HG03095 (cell line): ENCODE data around the gene MYO19.
A peak's percentile ranks its signal among the peaks of the same experiment; 100 is the strongest.
"Not testable (repeated sequence)": the region's sequence is repeated elsewhere in the genome, so short reads cannot be mapped to it uniquely, and the experiment has no call there.

Source experiments
- ATAC-seq: cut with Tn5 transposase; IDR thresholded peaks from one replicate; pipeline ENCODE4 v1.9.1; 2021; ENCODE audit warnings: moderate library complexity; ENCODE audit not compliant: unreplicated experiment

The MYO19 gene

DNA sequence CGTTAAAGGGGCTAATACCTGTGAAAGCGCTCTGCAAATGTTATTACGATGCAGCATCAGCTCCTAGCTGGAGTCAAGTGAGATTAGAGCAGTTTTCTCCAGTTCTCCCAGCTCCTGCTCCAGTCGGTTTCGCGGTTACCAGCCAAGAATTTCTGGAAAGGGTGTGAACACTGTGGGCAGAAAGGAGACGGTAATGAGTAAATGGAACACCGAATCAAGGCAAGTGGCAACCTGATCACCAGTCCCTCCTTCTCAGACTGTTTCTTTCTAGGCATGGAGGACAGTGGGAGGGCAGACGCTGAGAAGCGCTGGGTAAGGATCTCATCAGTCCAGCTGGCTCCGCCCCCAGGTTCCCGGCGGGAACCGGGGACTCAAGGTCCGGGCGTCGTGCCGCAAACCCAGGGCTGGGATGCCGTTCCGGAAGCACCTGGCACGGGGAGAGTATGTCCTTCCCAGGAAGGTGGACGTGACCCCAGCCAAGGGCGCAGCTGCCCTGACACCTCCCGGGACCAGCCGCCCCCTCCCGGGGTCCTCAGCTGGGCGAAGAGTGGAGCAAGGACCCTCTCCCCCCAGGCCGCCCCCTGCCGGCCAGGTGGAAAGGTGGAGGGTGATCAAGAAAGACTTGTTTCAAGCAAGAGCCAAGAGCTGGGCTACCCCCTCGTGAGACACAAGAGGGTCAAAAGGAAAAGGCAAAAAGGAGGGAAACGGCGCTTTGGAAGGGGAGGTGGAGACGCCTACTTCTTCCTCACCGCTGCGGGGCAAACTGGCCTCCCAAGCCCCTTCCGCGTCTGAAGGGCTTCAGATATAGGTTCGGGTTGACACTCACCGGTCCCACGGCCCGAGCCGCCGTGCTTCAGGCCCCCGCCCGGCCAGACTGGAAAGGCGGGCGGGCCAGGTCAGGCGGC is 481 bp downstream of the MYO19 start:
- peak; percentile 30 for ATAC-seq

DNA sequence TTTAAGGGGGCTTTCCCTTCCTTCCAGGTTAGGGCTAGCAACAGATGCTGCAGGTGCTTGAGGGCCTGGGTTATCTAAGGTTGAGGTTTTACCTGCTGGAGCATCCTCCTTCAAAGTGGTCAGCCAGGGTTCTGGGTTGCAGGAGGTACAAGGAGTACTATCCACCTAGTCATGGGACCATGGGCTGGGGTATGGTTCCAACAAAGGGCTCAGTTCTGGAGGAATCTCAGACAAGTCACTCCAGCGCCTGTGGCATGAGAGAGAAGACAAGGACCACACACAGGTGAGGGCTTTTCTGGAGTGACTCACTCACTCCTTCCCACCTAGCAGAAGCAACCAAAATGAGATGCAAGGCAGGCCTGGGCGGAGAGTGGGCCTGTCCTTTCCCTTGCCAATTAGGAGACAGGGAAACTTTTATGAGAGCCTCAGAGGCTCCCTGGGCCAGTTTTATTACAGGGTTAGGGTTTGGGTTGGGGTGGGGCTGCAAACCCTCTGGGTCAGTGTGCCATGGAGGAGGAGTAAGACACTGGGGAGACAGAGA is 2.2 kb downstream of the MYO19 start:
- ATAC-seq = no peak

DNA sequence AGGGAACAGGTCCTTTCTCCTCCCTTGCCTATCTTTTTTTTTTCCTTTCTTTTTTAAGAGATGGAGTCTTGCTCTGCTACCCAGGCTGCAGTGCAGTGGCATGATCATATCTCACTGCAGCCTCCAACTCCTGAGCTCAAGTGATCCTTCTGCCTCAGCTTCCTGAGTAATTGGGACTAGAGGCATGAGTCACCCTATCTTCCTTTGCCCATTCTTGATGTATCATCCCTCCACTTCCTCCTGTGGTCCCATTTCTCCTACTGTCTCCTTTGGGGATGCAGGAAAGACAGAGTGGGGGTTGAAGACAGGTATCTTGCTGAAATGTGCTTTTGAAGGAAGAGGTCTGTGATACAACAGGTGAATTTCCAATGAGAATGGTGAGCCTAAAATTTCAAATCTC is 5.5 kb downstream of the MYO19 start:
- no peak for ATAC-seq

- ATAC-seq = no peak
Measured at GRCh38 chr17:36527621-36528250, 6.9 kb downstream of the MYO19 start.

DNA sequence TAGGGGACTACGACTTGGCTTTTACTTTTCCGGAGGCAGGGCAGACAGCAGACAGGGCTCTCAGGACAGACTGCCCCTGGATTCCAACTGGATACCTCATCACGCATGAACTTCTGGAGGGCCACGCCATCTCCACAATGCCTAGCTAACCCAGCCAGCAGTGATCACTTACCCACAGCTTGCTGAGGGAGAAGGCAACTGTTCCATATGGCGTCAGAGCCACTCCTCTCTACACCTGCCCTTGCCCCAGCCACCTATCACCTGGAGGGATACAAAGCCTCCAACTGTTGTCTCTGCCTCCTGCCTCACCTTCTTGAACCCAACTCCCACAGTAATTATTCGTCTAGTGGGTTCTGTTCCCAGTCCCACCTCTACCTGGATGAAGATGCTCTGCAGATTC is 8.8 kb downstream of the MYO19 start:
- ATAC-seq = no peak

DNA sequence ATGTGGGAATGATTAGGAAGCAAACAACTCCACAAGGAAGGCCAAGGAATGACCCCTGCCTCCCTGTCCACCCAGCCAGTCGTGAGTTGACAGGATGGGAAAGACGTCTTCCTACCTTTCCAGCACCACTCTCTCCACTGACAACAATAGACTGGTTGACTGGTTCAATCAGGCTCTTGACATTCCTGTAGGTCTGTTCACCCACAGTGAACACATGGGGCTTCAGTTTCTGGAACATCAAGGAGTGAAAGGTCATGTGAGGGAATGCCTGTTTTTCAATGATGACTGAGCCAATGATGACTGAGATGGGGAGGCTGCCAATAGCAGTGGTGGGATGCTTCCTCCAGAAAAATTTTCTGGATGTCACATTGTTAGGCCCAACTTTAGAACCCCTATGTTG is 9.6 kb downstream of the MYO19 start:
- no peak for ATAC-seq

GRCh38 chr17:36524428-36524876 is 10.2 kb downstream of the MYO19 start:
- no peak for ATAC-seq

- ATAC-seq = no peak
Measured at GRCh38 chr17:36523113-36523512, 11.6 kb downstream of the MYO19 start.

DNA sequence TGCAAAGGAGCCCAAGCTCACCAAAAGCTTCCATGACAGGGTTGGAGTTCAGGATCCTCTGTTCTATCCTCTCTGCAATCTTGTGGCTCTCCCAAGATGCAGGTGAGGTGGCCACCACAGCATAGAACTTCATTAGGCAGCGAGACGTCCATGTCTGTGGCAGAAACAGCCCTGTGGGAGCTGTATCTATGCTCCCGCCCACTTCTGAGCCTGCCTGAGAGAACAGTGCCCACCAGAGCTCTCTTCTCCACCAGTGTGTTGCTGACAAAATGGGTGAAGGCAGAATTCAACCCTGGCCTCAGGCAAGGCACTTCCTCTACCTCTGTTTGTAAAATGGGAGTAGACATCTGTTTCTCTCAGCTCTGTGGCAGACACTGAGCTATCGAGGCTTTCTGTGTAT is 18.8 kb downstream of the MYO19 start:
- no peak for ATAC-seq

DNA sequence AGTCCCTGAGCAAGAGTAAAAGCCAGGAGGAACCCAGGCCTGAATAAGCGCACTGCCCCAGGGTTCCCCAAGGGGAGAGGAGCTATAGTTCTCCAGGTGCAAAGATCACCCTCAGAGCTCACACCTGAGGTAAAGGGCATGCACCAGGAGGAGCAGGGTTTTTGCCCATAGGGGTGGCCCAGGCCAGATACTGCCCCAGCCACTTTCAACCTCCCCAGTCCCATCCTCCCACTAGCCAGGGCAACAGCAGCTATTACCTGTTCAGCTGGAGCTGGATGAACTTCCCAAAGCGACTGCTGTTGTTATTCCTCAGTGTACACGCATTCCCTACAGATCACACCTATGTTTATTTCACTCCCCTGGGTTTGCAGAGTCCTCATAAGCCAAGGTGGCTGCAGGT is 19.8 kb downstream of the MYO19 start:
- ATAC-seq = no peak

DNA sequence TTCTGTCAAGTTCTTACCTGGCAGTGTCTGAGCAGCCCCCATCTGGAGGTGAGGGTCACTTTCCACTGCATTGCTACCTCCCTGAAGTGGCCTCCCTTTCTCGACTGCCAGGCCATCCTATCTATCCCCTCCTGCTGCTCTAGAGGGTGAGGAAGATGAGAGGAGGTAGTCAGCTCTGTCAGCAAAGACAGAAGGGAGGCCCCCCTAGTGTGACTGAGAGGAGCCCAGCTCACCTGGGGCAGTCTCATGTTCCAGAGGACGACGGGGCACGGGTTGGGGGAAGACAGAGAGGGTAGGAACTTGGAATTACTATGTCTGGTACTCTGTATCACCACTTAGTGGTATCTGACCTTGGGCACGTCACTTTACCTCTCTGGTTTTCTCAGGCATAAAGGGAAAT is 22.0 kb downstream of the MYO19 start:
- ATAC-seq = no peak

DNA sequence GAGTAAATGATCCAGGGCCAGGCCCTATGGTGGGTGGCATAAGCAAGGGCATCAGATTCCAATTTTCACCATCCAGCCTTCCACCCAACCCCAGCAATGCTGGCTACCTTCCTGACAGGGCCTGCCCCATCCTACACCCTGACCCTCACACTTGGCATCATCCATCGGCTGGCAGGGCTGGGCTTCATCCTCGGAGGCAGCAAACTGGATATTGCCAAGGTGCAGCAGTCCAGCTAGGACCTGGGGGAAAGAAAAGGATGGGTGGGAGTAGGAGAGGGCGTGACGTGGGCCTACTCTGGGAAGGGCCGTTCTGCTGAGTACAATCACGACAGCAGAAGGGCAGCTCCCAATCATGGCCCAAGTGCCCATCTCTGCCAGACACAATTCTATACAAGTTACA is 23.5 kb downstream of the MYO19 start:
- ATAC-seq = no peak

DNA sequence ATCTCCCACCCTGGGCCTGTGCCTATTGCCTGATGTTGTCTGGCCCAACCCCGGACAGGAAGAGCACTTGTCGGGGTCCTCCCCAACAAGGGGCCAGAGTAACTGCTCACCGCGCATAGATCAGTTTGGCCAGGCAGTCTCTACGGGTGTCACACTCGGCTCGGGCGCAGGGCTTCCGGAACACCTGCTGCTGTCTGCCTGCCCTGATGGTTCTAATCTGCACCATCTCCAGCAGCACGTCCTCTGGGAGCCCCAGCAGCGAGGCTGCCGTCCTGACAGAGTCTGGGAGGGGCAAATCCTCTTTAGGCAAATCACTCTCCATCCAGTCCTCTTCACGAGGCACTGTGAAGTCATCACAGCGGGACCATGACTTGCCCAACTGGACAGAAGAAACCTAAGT is 24.0 kb downstream of the MYO19 start:
- ATAC-seq = no peak

DNA sequence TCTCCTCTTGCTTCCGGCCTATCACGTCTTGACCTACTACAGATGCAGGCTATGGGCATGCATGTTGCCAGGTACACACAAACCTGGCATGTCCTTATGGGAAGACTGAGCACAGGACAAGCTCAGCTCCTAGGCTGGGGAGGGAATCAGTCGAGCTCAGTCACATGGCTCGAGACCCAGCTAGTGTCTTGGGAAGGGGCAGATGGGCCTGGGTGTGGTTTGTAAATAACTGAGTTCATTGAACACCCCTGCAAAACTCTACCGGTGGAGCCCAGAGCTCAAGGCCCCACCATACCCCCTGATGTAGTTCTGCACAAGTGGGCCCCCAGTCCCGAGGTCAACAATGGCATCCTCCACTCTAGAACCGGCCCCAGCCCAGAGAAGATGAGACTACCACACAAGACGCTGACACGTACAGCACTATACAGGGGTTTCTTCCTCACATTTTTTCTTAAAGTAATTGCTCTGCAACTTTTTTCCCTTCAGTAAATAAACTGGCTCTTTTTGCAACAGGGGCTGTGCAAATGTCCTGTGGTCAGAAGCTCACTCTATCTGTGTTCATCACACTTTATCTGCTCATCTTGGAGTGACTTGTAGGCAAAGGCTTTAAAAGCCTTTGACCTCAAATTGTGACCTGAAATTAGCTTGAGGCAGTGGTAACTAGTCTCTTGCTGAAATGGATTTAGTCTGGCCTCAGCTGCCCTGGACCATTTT is 25.2 kb downstream of the MYO19 start:
- ATAC-seq = no peak

GRCh38 chr17:36508439-36508838 is 26.2 kb downstream of the MYO19 start:
- ATAC-seq = not testable (repeated sequence)

DNA sequence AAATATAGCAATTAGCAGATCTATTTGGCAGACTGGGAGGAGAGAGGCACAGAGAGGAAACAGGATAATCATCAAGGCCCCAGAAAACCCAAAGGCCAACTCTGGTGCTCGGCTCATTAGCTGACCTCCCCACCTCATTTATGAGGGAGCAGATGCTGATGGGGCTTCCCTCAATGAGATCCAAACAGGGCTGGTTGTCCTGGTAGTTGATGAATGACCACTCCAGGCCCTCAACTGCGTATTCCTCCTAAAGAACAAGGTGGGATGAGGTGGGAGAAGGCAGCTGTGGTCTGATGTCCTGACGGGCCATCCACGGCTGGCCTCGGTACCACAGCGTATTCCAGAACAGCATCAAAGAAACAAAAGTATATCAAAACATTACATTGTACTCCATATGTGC is 27.4 kb downstream of the MYO19 start:
- ATAC-seq = no peak

GRCh38 chr17:36506831-36507230 is 27.8 kb downstream of the MYO19 start:
- no peak for ATAC-seq

DNA sequence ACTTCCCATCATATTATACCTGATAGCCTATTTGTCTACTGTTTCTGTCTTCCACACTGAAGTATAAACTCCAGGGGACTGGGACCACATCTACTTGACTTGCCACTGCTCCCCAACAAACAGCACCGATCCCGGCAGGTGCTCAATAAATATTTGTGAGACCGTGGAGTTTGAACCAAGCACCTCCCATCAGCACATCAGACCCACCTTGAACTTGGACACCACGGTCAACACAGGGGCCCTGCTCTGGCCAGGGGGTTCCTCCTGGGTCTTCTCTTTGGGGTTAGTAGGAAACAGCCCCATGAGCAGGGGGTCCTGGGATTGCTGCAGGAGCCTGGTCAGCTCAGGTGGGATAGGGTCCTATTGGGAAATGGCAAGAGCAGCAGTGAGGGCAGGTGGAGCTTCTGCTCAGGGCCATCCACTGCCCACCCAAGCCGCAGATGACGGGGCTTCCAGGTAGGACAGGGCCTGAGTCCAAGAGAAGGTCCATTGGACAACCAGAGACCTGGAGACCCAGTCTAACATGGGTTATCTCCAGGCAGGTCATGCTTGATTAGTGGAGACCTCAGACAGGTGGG is 28.3 kb downstream of the MYO19 start:
- no peak for ATAC-seq

GRCh38 chr17:36505171-36505570 is 29.5 kb downstream of the MYO19 start:
- ATAC-seq = no peak

- no peak for ATAC-seq
Measured at GRCh38 chr17:36504156-36504545, 30.5 kb downstream of the MYO19 start.

- no peak for ATAC-seq
Measured at GRCh38 chr17:36503456-36504155, 31.1 kb downstream of the MYO19 start.
